ENCODE results near the gene LRRC46.

DNA sequence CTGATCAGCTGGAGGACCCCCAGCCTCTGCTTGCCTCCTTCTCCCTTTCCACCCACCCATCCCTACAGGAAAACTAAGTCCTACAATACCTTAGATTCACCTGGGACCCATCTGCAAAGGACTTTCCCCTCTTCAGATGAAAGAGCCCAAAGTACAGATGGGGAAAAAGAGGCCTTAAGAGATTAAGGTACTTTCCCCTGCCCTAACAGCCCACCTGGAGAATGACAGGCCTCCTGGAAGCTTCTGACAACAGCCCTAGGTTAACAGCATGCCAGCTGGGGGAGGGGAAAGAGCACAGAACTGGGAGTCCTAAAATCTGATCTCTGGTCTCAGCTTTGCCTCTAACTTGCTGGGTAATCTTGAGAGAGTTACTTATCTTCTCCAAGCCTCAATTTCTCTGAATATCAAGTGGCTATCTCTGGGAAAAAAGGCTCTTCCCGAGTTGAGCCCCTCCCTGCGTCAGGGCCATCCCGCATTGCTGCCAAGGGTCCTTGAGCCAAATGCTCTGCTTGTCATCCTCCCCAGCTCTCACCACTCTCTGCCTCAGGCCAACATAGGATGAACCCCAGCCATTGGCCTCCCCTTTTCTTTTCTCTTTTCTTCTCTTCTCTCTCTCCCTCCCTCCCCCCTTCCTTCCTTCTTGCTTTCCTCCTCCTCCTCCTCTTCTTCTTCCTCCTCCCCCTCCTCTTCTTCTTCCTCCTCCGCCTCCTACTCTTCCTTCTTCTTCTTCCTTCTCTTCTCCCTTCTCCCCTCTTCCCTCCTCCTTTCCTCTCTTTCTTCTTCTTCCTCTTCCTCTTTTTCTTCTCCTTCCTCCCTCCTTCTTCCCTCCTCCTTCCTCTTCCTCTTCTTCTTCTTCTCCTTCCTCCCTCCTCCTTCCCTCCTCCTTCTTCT lies 42.0 kb downstream of the LRRC46 start:
- TF ChIP-seq GATA2 (IDR thresholded peaks at IDR 0.05; ENCODE audit: low read depth, low read length) (no peak), GATA3 (IDR thresholded peaks at IDR 0.05; ENCODE audit: low read depth, low read length) (no peak)
